Fibroblast of skin of right quadriceps (primary cell): ENCODE measurements around the gene ACAN.

Experiments
- DNase-seq: peaks from one replicate; pipeline ENCODE4 v3.0.0-alpha.2; 2013

ACAN gene

GRCh38 chr15:88880944-88881740, 77.9 kb downstream of the ACAN start:
- no peak for DNase-seq

GRCh38 chr15:88881775-88882174, 78.5 kb downstream of the ACAN start:
- peak; percentile 39 for DNase-seq

- DNase-seq, result peak; percentile 69
Measured at GRCh38 chr15:88882785-88883184, 79.5 kb downstream of the ACAN start.

GRCh38 chr15:88887068-88887580, 83.9 kb downstream of the ACAN start:
- DNase-seq, result no peak

GRCh38 chr15:88888719-88889118, 85.5 kb downstream of the ACAN start:
- DNase-seq, result no peak

GRCh38 chr15:88890495-88890894, 87.3 kb downstream of the ACAN start:
- DNase-seq, result peak; percentile 56

- no peak for DNase-seq
Measured at GRCh38 chr15:88891540-88892254, 88.5 kb downstream of the ACAN start.

GRCh38 chr15:88894348-88894818, 91.1 kb downstream of the ACAN start:
- peak; percentile 38 for DNase-seq

GRCh38 chr15:88894819-88895767, 91.9 kb downstream of the ACAN start, which contains the start of gene HAPLN3:
Gene HAPLN3, minus strand, starts transcription at chr15:88895544. Its CDS starts 8,246 bp downstream, at chr15:88887298.
- peak; percentile 31 for DNase-seq

GRCh38 chr15:88896333-88897033, 93.2 kb downstream of the ACAN start:
- no peak for DNase-seq

- no peak for DNase-seq
Measured at GRCh38 chr15:88897142-88897455, 93.9 kb downstream of the ACAN start.

GRCh38 chr15:88897456-88898194, 94.4 kb downstream of the ACAN start:
- DNase-seq, result peak; percentile 78

GRCh38 chr15:88898736-88899135, 95.5 kb downstream of the ACAN start:
- DNase-seq, result no peak

GRCh38 chr15:88899251-88899650, 96.0 kb downstream of the ACAN start:
- no peak for DNase-seq

- DNase-seq, result peak; percentile 53
Measured at GRCh38 chr15:88900309-88900981, 97.2 kb downstream of the ACAN start.

- no peak for DNase-seq
Measured at GRCh38 chr15:88900982-88901418, 97.8 kb downstream of the ACAN start.

GRCh38 chr15:88901508-88902220, 98.4 kb downstream of the ACAN start:
- no peak for DNase-seq

GRCh38 chr15:88902221-88902835, 99.1 kb downstream of the ACAN start:
- DNase-seq, result no peak

GRCh38 chr15:88902846-88903245, 99.6 kb downstream of the ACAN start:
- no peak for DNase-seq

GRCh38 chr15:88904257-88904623, 101.0 kb downstream of the ACAN start:
- DNase-seq, result no peak
